Measurements from ENCODE around the gene TUBGCP2.
A peak's percentile ranks its signal among the peaks of the same experiment; 100 is the strongest.

TUBGCP2 gene

GRCh38 chr10:133262696-133263095 is 46.0 kb downstream of the TUBGCP2 start:
- Histone ChIP-seq H3K4me2 (ENCODE audit: low read length) (no peak overlapping the region), H3K79me2 (ENCODE audit: control insufficient read depth, low read length) (no peaks in the 10 kb centered on the region), H3F3A (ENCODE audit: control insufficient read depth, insufficient read depth) (no peaks in the 10 kb centered on the region), H4K20me1 (ENCODE audit: control insufficient read depth, insufficient read depth, low read depth, low read length) (no peaks in the 10 kb centered on the region), H3K4me1 (ENCODE audit: control insufficient read depth, low read length) (peaks cover 30% of the 10 kb centered on the region), H3K36me3 (ENCODE audit: control insufficient read depth, low read length) (no peaks in the 10 kb centered on the region), H3K4me3 (ENCODE audit: low read length) (no peak overlapping the region), H3K9me2 (replicated peaks; ENCODE audit: control insufficient read depth, low read length) (no peaks in the 10 kb centered on the region), H3K27ac (ENCODE audit: low read depth, low read length) (no peak overlapping the region), H3K27me3 (ENCODE audit: control insufficient read depth, low read length) (0 out of 2 replicates have a peak, but pooled peaks cover 6% of the 10 kb centered on the region), H3K9me3 (ENCODE audit: control insufficient read depth, insufficient read depth, low read length) (peaks cover 10% of the 10 kb centered on the region; the same call in 1 of the 2 replicates)
- no peak for TF ChIP-seq EZH2phosphoT487 (IDR thresholded peaks at IDR 0.05; ENCODE audit: borderline replicate concordance, low read length)
- no peak for TF ChIP-seq CTCF (IDR thresholded peaks at IDR 0.05; ENCODE audit: low read depth, low read length, poor library complexity, severe bottlenecking)

GRCh38 chr10:133261726-133262325 is 46.8 kb downstream of the TUBGCP2 start:
- H3K4me2 ChIP-seq (ENCODE audit: low read length), result peak overlapping the region; percentile 97
- H3K36me3 ChIP-seq (ENCODE audit: control insufficient read depth, low read length), result no peaks in the 10 kb centered on the region
- 0 out of 2 replicates have a peak, but pooled peaks cover 6% of the 10 kb centered on the region for H3K27me3 ChIP-seq (ENCODE audit: control insufficient read depth, low read length)
- no peaks in the 10 kb centered on the region for H4K20me1 ChIP-seq (ENCODE audit: control insufficient read depth, insufficient read depth, low read depth, low read length)
- no peaks in the 10 kb centered on the region for H3K9me2 ChIP-seq (replicated peaks; ENCODE audit: control insufficient read depth, low read length)
- no peak overlapping the region for H3K27ac ChIP-seq (ENCODE audit: low read depth, low read length)
- peak overlapping the region; percentile 82 for H3K4me3 ChIP-seq (ENCODE audit: low read length)
- no peaks in the 10 kb centered on the region for H3F3A ChIP-seq (ENCODE audit: control insufficient read depth, insufficient read depth)
- peaks cover 10% of the 10 kb centered on the region; the same call in 1 of the 2 replicates for H3K9me3 ChIP-seq (ENCODE audit: control insufficient read depth, insufficient read depth, low read length)
- peaks cover 38% of the 10 kb centered on the region for H3K4me1 ChIP-seq (ENCODE audit: control insufficient read depth, low read length)
- no peak for TF ChIP-seq CTCF (IDR thresholded peaks at IDR 0.05; ENCODE audit: low read depth, low read length, poor library complexity, severe bottlenecking)
- TF ChIP-seq EZH2phosphoT487 (IDR thresholded peaks at IDR 0.05; ENCODE audit: borderline replicate concordance, low read length), result no peak
- H3K79me2 ChIP-seq (ENCODE audit: control insufficient read depth, low read length), result no peaks in the 10 kb centered on the region

GRCh38 chr10:133260895-133261725 is 47.6 kb downstream of the TUBGCP2 start:
- peak overlapping the region; percentile 82 for H3K4me3 ChIP-seq (ENCODE audit: low read length)
- no peak overlapping the region for H3K27ac ChIP-seq (ENCODE audit: low read depth, low read length)
- no peaks in the 10 kb centered on the region for H3F3A ChIP-seq (ENCODE audit: control insufficient read depth, insufficient read depth)
- TF ChIP-seq CTCF (IDR thresholded peaks at IDR 0.05; ENCODE audit: low read depth, low read length, poor library complexity, severe bottlenecking) (no peak), EZH2phosphoT487 (IDR thresholded peaks at IDR 0.05; ENCODE audit: borderline replicate concordance, low read length) (no peak)
- H3K9me3 ChIP-seq (ENCODE audit: control insufficient read depth, insufficient read depth, low read length), result peaks cover 10% of the 10 kb centered on the region; the same call in 1 of the 2 replicates
- H4K20me1 ChIP-seq (ENCODE audit: control insufficient read depth, insufficient read depth, low read depth, low read length), result no peaks in the 10 kb centered on the region
- H3K4me2 ChIP-seq (ENCODE audit: low read length), result peak overlapping the region; percentile 97
- H3K27me3 ChIP-seq (ENCODE audit: control insufficient read depth, low read length), result 0 out of 2 replicates have a peak, but pooled peaks cover 6% of the 10 kb centered on the region
- no peaks in the 10 kb centered on the region for H3K36me3 ChIP-seq (ENCODE audit: control insufficient read depth, low read length)
- H3K79me2 ChIP-seq (ENCODE audit: control insufficient read depth, low read length), result no peaks in the 10 kb centered on the region
- peaks cover 38% of the 10 kb centered on the region for H3K4me1 ChIP-seq (ENCODE audit: control insufficient read depth, low read length)
- H3K9me2 ChIP-seq (replicated peaks; ENCODE audit: control insufficient read depth, low read length), result no peaks in the 10 kb centered on the region
